GM10266 (cell line): ENCODE results near the gene OR5P2.
"Not testable (repeated sequence)": the region's sequence is repeated elsewhere in the genome, so short reads cannot be mapped to it uniquely, and the experiment has no call there.

Source experiments
- DNase-seq: peaks from one replicate; pipeline ENCODE4 v3.0.0; 2012; ENCODE audit errors: extremely low spot score
- TF ChIP-seq, protein P1 (sequence below): IDR thresholded peaks from 2 replicates; pipeline ENCODE4 v1.5.1; 2012; ENCODE audit warnings: mild to moderate bottlenecking, low read depth; ENCODE audit not compliant: control insufficient read depth, insufficient read depth; ENCODE audit errors: missing control alignments

The OR5P2 gene

GRCh38 chr11:7826324-7826723, 29.6 kb upstream of the OR5P2 start:
- DNase-seq = no peak
- TF ChIP-seq, protein P1, sequence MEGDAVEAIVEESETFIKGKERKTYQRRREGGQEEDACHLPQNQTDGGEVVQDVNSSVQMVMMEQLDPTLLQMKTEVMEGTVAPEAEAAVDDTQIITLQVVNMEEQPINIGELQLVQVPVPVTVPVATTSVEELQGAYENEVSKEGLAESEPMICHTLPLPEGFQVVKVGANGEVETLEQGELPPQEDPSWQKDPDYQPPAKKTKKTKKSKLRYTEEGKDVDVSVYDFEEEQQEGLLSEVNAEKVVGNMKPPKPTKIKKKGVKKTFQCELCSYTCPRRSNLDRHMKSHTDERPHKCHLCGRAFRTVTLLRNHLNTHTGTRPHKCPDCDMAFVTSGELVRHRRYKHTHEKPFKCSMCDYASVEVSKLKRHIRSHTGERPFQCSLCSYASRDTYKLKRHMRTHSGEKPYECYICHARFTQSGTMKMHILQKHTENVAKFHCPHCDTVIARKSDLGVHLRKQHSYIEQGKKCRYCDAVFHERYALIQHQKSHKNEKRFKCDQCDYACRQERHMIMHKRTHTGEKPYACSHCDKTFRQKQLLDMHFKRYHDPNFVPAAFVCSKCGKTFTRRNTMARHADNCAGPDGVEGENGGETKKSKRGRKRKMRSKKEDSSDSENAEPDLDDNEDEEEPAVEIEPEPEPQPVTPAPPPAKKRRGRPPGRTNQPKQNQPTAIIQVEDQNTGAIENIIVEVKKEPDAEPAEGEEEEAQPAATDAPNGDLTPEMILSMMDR = no peak

DNA sequence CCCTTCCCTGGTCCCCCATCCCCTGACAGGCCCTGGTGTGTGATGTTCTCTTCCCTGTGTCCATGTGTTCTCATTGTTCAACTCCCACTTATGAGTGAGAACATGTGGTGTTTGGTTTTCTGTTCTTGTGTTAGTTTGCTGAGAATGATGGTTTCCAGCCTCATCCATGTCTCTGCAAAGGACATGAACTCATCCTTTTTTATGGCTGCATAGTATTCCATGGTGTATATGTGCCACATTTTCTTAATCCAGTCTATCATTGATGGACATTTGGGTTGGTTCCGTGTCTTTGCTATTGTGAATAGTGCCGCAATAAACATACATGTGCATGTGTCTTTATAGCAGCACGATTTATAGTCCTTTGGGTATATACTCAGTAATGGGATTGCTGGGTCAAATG, 23.7 kb upstream of the OR5P2 start:
- not testable (repeated sequence) for DNase-seq

- DNase-seq = not testable (repeated sequence)
Observed at GRCh38 chr11:7814897-7815296, 18.2 kb upstream of the OR5P2 start.

DNA sequence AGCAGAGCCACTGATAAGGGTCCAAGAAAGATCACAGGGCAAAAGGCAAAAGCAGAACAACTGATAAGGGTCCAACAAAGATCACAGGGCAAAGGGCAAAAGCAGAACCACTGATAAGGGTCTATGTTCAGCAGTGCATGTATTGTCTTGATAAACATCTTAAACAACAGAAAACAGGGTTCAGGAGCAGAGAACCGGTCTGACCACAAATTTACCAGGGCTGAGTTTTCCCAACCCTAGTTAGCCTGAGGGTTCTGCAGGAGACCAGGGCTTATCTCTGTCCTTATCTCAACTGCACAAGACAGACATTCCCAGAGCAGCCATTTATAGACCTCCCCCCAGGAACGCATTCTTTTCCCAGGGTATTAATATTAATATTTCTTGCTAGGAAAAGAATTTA, 13.6 kb upstream of the OR5P2 start:
- not testable (repeated sequence) for DNase-seq

DNA sequence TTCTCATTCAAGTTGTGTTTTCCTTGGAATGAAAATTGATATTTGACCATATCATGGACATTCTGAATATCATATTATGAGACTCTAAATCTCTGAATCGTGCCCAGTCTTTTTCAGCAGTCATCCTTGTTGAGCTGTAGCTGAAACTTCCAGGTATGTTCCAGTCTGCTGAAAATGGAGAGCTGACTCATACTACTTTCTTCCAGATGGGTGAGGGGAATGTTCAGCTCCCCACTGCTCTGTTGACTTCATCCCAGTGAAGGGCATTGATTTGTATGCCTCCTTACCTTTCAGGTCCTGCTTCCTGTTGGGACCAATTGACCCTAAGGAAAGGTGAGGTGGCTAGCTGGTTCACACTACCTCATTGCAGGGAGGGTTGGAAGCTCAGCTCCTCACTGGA, 3.5 kb downstream of the OR5P2 start:
- TF ChIP-seq, protein P1 = no peak
- DNase-seq = no peak

DNA sequence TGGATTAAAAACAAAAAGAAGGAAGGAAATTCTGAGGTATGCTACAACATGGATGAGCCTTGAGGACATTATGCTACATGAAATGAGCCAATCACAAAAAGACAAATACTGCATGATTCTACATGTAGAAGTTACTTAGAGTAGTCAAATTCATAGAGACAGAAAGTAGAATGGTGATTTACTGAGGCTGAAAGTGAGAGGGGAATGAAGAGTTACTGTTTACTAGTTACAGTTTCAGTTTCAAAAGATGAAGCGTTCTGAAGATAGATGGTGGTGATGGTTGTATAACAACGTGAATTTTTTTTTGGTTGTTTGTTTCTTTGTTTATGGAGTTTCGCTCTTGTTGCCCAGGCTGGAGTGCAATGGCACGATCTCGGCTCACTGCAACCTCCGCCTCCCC, 9.5 kb downstream of the OR5P2 start:
- TF ChIP-seq, protein P1 = no peak
- DNase-seq = no peak

- TF ChIP-seq, protein P1 = no peak
Observed at GRCh38 chr11:7775689-7776088, 21.1 kb downstream of the OR5P2 start.

GRCh38 chr11:7764301-7764700, 32.4 kb downstream of the OR5P2 start:
- not testable (repeated sequence) for DNase-seq

More at GRCh38 chr11:7775689-7776088, 21.1 kb downstream of the OR5P2 start:
- no peak for DNase-seq

DNA sequence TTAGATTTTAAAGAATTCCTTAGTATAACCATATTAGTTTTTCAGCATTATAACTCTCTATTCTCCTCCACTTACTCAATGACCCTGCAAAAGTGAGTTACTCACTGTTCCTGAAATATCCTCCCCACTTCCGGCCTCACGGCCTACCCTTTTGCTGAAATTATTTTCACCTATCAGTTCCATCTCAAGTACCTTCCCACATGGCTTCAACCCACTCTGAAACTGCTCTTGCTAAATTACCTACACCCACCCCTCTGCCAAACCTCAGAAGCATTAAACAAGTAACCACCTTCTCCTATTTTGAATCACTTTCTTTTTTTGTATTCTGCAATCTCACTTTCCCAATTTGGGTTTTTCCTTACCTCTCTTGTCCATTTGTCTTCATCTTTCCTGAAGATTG, 37.7 kb downstream of the OR5P2 start:
- TF ChIP-seq, protein P1 = no peak
- peak; percentile 21 for DNase-seq

- no peak for DNase-seq
- TF ChIP-seq, protein P1 = no peak
Observed at GRCh38 chr11:7749456-7749855, 47.3 kb downstream of the OR5P2 start.
